ENCODE results near the gene PIEZO2.

The PIEZO2 gene

GRCh38 chr18:10841203-10841602 is 308.2 kb downstream of the PIEZO2 start:
- Histone ChIP-seq H3K9me2 (replicated peaks; ENCODE audit: insufficient read depth, low read length) (0 out of 2 replicates have a peak, but pooled peaks cover 2% of the 10 kb centered on the region), H3K36me3 (ENCODE audit: low read length) (no peaks in the 10 kb centered on the region), H3K4me2 (ENCODE audit: low read depth, low read length, poor library complexity, severe bottlenecking) (no peak overlapping the region), H3F3A (ENCODE audit: insufficient read depth) (no peaks in the 10 kb centered on the region), H3K27ac (ENCODE audit: low read depth, low read length) (no peak overlapping the region), H4K20me1 (ENCODE audit: low read depth, low read length) (no peaks in the 10 kb centered on the region), H3K27me3 (ENCODE audit: low read length) (no peaks in the 10 kb centered on the region), H3K79me2 (ENCODE audit: insufficient read depth, low read length) (no peaks in the 10 kb centered on the region), H2AFZ (ENCODE audit: low read depth, low read length, severe bottlenecking) (no peak overlapping the region), H3K9ac (ENCODE audit: low read length) (no peak overlapping the region), H3K9me3 (ENCODE audit: insufficient read depth, low read length) (no peaks in the 10 kb centered on the region), H3K4me3 (ENCODE audit: insufficient read depth, low read length, poor library complexity, severe bottlenecking) (no peak overlapping the region)
- TF ChIP-seq, protein P1, sequence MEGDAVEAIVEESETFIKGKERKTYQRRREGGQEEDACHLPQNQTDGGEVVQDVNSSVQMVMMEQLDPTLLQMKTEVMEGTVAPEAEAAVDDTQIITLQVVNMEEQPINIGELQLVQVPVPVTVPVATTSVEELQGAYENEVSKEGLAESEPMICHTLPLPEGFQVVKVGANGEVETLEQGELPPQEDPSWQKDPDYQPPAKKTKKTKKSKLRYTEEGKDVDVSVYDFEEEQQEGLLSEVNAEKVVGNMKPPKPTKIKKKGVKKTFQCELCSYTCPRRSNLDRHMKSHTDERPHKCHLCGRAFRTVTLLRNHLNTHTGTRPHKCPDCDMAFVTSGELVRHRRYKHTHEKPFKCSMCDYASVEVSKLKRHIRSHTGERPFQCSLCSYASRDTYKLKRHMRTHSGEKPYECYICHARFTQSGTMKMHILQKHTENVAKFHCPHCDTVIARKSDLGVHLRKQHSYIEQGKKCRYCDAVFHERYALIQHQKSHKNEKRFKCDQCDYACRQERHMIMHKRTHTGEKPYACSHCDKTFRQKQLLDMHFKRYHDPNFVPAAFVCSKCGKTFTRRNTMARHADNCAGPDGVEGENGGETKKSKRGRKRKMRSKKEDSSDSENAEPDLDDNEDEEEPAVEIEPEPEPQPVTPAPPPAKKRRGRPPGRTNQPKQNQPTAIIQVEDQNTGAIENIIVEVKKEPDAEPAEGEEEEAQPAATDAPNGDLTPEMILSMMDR (IDR thresholded peaks at IDR 0.05; ENCODE audit: insufficient read depth, low read length, poor library complexity, severe bottlenecking): no peak
- no peak for TF ChIP-seq EZH2phosphoT487 (conservative IDR thresholded peaks at IDR 0.05; ENCODE audit: low read length)

- Histone ChIP-seq H2AFZ (ENCODE audit: low read depth, low read length, severe bottlenecking) (no peak overlapping the region), H3F3A (ENCODE audit: insufficient read depth) (no peaks in the 10 kb centered on the region), H3K9ac (ENCODE audit: low read length) (no peak overlapping the region), H3K9me2 (replicated peaks; ENCODE audit: insufficient read depth, low read length) (0 out of 2 replicates have a peak, but pooled peaks cover 2% of the 10 kb centered on the region), H4K20me1 (ENCODE audit: low read depth, low read length) (no peaks in the 10 kb centered on the region), H3K27ac (ENCODE audit: low read depth, low read length) (no peak overlapping the region), H3K79me2 (ENCODE audit: insufficient read depth, low read length) (no peaks in the 10 kb centered on the region), H3K27me3 (ENCODE audit: low read length) (no peaks in the 10 kb centered on the region), H3K4me2 (ENCODE audit: low read depth, low read length, poor library complexity, severe bottlenecking) (no peak overlapping the region), H3K9me3 (ENCODE audit: insufficient read depth, low read length) (no peaks in the 10 kb centered on the region), H3K4me3 (ENCODE audit: insufficient read depth, low read length, poor library complexity, severe bottlenecking) (no peak overlapping the region), H3K36me3 (ENCODE audit: low read length) (no peaks in the 10 kb centered on the region)
- TF ChIP-seq EZH2phosphoT487 (conservative IDR thresholded peaks at IDR 0.05; ENCODE audit: low read length): no peak
- TF ChIP-seq, protein P1 (IDR thresholded peaks at IDR 0.05; ENCODE audit: insufficient read depth, low read length, poor library complexity, severe bottlenecking): no peak
Measured at GRCh38 chr18:10840743-10841142, 308.6 kb downstream of the PIEZO2 start.

- Histone ChIP-seq H3K36me3 (ENCODE audit: low read length) (no peaks in the 10 kb centered on the region), H3K9me2 (replicated peaks; ENCODE audit: insufficient read depth, low read length) (0 out of 2 replicates have a peak, but pooled peaks cover 2% of the 10 kb centered on the region), H3K4me2 (ENCODE audit: low read depth, low read length, poor library complexity, severe bottlenecking) (no peak overlapping the region), H4K20me1 (ENCODE audit: low read depth, low read length) (no peaks in the 10 kb centered on the region), H2AFZ (ENCODE audit: low read depth, low read length, severe bottlenecking) (no peak overlapping the region), H3K79me2 (ENCODE audit: insufficient read depth, low read length) (no peaks in the 10 kb centered on the region), H3F3A (ENCODE audit: insufficient read depth) (no peaks in the 10 kb centered on the region), H3K27me3 (ENCODE audit: low read length) (no peaks in the 10 kb centered on the region), H3K27ac (ENCODE audit: low read depth, low read length) (no peak overlapping the region), H3K4me3 (ENCODE audit: insufficient read depth, low read length, poor library complexity, severe bottlenecking) (no peak overlapping the region), H3K9me3 (ENCODE audit: insufficient read depth, low read length) (no peaks in the 10 kb centered on the region), H3K9ac (ENCODE audit: low read length) (no peak overlapping the region)
- no peak for TF ChIP-seq EZH2phosphoT487 (conservative IDR thresholded peaks at IDR 0.05; ENCODE audit: low read length)
- TF ChIP-seq, protein P1 (IDR thresholded peaks at IDR 0.05; ENCODE audit: insufficient read depth, low read length, poor library complexity, severe bottlenecking): no peak
Measured at GRCh38 chr18:10839421-10839820, 309.9 kb downstream of the PIEZO2 start.

Measured in SU-DHL-6 (cell line).